Measurements from ENCODE around the gene ZNF580. TPM values are rescaled to one million over a fixed set of nuclear protein-coding genes. Genes with fewer than 3 reads are reported as not detected.

ZNF580 gene
- total RNA-seq, 1 experiment from 2014 or later = 32.0 TPM

- DNase-seq (ENCODE audit: low spot score) = no peak
- Mint-ChIP-seq H3K4me1 (peaks cover 16% of the 10 kb centered on the region), H3K4me3 (peak overlapping the region; percentile 18; the same call in 1 of the 2 replicates), H3K9me3 (no peaks in the 10 kb centered on the region), H3K27ac (no peak overlapping the region; the same call in 1 of the 2 replicates), H3K27me3 (ENCODE audit: low read depth) (peaks cover 3% of the 10 kb centered on the region; the same call in 1 of the 2 replicates), H3K36me3 (peaks cover 11% of the 10 kb centered on the region)
- CTCF ChIA-PET = interaction anchor here (0.8 to 4.6 kb wide), 2 partner anchors 18 to 21 kb away, joined by 3 to 25 read pairs; no protein-coding TSS in a partner anchor
- POLR2A ChIA-PET = no interaction called here
- TF ChIP-seq IRF2 (CRISPR knock-in tag; IDR thresholded peaks at IDR 0.05; ENCODE audit: borderline replicate concordance, low read depth) = no peak
- no peak for TF ChIP-seq RELA (CRISPR knock-in tag; IDR thresholded peaks at IDR 0.05; ENCODE audit: borderline replicate concordance)
- TF ChIP-seq, protein P1, sequence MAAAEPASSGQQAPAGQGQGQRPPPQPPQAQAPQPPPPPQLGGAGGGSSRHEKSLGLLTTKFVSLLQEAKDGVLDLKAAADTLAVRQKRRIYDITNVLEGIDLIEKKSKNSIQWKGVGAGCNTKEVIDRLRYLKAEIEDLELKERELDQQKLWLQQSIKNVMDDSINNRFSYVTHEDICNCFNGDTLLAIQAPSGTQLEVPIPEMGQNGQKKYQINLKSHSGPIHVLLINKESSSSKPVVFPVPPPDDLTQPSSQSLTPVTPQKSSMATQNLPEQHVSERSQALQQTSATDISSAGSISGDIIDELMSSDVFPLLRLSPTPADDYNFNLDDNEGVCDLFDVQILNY (CRISPR knock-in tag; IDR thresholded peaks at IDR 0.05) = no peak
- TF ChIP-seq, protein P2, sequence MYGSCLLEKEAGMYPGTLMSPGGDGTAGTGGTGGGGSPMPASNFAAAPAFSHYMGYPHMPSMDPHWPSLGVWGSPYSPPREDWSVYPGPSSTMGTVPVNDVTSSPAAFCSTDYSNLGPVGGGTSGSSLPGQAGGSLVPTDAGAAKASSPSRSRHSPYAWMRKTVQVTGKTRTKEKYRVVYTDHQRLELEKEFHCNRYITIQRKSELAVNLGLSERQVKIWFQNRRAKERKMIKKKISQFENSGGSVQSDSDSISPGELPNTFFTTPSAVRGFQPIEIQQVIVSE (CRISPR knock-in tag; IDR thresholded peaks at IDR 0.05; ENCODE audit: borderline replicate concordance) = no peak
- TF ChIP-seq, protein P3, sequence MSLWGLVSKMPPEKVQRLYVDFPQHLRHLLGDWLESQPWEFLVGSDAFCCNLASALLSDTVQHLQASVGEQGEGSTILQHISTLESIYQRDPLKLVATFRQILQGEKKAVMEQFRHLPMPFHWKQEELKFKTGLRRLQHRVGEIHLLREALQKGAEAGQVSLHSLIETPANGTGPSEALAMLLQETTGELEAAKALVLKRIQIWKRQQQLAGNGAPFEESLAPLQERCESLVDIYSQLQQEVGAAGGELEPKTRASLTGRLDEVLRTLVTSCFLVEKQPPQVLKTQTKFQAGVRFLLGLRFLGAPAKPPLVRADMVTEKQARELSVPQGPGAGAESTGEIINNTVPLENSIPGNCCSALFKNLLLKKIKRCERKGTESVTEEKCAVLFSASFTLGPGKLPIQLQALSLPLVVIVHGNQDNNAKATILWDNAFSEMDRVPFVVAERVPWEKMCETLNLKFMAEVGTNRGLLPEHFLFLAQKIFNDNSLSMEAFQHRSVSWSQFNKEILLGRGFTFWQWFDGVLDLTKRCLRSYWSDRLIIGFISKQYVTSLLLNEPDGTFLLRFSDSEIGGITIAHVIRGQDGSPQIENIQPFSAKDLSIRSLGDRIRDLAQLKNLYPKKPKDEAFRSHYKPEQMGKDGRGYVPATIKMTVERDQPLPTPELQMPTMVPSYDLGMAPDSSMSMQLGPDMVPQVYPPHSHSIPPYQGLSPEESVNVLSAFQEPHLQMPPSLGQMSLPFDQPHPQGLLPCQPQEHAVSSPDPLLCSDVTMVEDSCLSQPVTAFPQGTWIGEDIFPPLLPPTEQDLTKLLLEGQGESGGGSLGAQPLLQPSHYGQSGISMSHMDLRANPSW (CRISPR knock-in tag; conservative IDR thresholded peaks at IDR 0.05; ENCODE audit: low read depth) = no peak
- TF ChIP-seq, protein P4, sequence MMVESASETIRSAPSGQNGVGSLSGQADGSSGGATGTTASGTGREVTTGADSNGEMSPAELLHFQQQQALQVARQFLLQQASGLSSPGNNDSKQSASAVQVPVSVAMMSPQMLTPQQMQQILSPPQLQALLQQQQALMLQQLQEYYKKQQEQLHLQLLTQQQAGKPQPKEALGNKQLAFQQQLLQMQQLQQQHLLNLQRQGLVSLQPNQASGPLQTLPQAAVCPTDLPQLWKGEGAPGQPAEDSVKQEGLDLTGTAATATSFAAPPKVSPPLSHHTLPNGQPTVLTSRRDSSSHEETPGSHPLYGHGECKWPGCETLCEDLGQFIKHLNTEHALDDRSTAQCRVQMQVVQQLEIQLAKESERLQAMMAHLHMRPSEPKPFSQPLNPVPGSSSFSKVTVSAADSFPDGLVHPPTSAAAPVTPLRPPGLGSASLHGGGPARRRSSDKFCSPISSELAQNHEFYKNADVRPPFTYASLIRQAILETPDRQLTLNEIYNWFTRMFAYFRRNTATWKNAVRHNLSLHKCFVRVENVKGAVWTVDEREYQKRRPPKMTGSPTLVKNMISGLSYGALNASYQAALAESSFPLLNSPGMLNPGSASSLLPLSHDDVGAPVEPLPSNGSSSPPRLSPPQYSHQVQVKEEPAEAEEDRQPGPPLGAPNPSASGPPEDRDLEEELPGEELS (CRISPR knock-in tag; IDR thresholded peaks at IDR 0.05) = no peak
- no peak for TF ChIP-seq ZNF423 (CRISPR knock-in tag; IDR thresholded peaks at IDR 0.05)
- no peak for TF ChIP-seq ZNF416 (CRISPR knock-in tag; IDR thresholded peaks at IDR 0.05)
- ATAC-seq = no peak
These were observed 9.9 kb downstream of the ZNF580 start for GRCh38 chr19:55650602-55651230.

GRCh38 chr19:55651236-55651635, 10.4 kb downstream of the ZNF580 start:
- peak overlapping the region; percentile 18; the same call in 1 of the 2 replicates for H3K4me3 Mint-ChIP-seq
- H3K9me3 Mint-ChIP-seq = no peaks in the 10 kb centered on the region
- ChIA-PET CTCF (interaction anchor here (2.2 kb wide), 1 partner anchor 20 kb away, joined by 33 read pairs; no protein-coding TSS in a partner anchor), POLR2A (no interaction called here)
- ATAC-seq (no peak), DNase-seq (ENCODE audit: low spot score) (no peak)
- no peak for TF ChIP-seq NFE2L1 (CRISPR knock-in tag; IDR thresholded peaks at IDR 0.05)
- no peak for TF ChIP-seq USF1 (CRISPR knock-in tag; IDR thresholded peaks at IDR 0.05)
- peaks cover 15% of the 10 kb centered on the region for H3K36me3 Mint-ChIP-seq
- no peak overlapping the region for H3K27ac Mint-ChIP-seq
- peaks cover 3% of the 10 kb centered on the region; the same call in 1 of the 2 replicates for H3K27me3 Mint-ChIP-seq (ENCODE audit: low read depth)
- peaks cover 21% of the 10 kb centered on the region for H3K4me1 Mint-ChIP-seq

DNA sequence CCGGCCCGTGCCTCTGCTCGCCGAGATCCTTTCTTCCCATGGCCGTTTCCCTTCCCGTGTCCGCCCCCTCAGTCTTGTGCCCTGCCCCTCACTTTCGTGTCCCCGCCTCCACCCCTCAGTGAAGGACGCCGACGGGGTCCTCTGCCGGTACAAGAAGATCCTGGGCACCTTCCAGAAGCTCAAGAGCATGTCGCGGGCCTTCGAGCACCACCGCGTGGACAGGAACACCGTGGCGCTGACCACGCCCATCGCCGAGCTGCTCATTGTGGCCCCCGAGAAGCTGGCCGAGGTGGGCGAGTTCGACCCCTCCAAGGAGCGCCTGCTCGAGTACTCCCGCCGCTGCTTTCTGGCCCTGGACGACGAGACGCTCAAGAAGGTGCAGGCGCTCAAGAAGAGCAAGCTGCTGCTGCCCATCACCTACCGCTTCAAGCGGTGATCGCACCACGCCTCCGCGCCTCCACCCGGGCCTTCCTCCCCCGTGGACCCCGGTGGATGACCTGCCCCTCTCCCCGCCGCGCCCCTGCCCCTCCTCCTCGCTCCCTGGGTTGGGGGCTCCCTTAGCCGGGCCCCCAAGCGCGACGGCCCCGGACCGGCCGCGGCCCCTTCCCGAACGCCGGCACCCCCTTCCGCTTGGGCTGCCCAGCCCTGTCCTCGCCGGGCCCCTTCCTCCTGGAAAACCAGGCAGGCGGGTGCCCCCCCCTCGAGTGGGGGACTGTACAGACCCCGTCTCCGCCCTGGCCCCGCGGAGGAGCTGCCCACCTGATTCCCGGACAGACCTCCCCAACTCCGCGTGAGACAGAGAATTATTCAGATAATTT, 11.7 kb downstream of the ZNF580 start:
- peak overlapping the region; percentile 93 for H3K4me3 Mint-ChIP-seq
- peaks cover 27% of the 10 kb centered on the region for H3K4me1 Mint-ChIP-seq
- H3K9me3 Mint-ChIP-seq = no peaks in the 10 kb centered on the region
- ChIA-PET CTCF (interaction anchor here (0.6 to 2.2 kb wide), 40 partner anchors 10 to 1189 kb away, joined by 3 to 41 read pairs (median 4); partner anchors contain the start of genes EPN1, FIZ1, ISOC2 and LENG9), POLR2A (interaction anchor here (0.6 to 1.5 kb wide), 5 partner anchors 11 to 589 kb away, joined by 3 to 9 read pairs (median 5); partner anchors contain the start of gene RDH13)
- H3K27ac Mint-ChIP-seq = peak overlapping the region; percentile 79
- H3K27me3 Mint-ChIP-seq (ENCODE audit: low read depth) = peaks cover 3% of the 10 kb centered on the region; the same call in 1 of the 2 replicates
- peak; percentile 47 for DNase-seq (ENCODE audit: low spot score)
- H3K36me3 Mint-ChIP-seq = peaks cover 11% of the 10 kb centered on the region
- no peak for ATAC-seq
- TF ChIP-seq ATF2 (CRISPR knock-in tag; IDR thresholded peaks at IDR 0.05; ENCODE audit: borderline replicate concordance, low read depth) (no peak), CREM (CRISPR knock-in tag; IDR thresholded peaks at IDR 0.05) (no peak), ZNF671 (CRISPR knock-in tag; IDR thresholded peaks at IDR 0.05) (no peak), SMAD4 (CRISPR knock-in tag; IDR thresholded peaks at IDR 0.05) (no peak), HMGA2 (CRISPR knock-in tag; IDR thresholded peaks at IDR 0.05) (no peak), TEAD1 (CRISPR knock-in tag; IDR thresholded peaks at IDR 0.05) (no peak)
- TF ChIP-seq, protein P5, sequence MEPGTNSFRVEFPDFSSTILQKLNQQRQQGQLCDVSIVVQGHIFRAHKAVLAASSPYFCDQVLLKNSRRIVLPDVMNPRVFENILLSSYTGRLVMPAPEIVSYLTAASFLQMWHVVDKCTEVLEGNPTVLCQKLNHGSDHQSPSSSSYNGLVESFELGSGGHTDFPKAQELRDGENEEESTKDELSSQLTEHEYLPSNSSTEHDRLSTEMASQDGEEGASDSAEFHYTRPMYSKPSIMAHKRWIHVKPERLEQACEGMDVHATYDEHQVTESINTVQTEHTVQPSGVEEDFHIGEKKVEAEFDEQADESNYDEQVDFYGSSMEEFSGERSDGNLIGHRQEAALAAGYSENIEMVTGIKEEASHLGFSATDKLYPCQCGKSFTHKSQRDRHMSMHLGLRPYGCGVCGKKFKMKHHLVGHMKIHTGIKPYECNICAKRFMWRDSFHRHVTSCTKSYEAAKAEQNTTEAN (CRISPR knock-in tag; IDR thresholded peaks at IDR 0.05) = no peak

All from WTC11 (cell line).